T-helper 2 cell treated with Interferon-gamma antibody and Interleukin-4, amounts not matched to agents 100 ng/mL and 5 ng/mL, for 36 hours (primary cell): ENCODE results near the gene PHF5A. TPM values are rescaled to one million over a fixed set of nuclear protein-coding genes. Genes with fewer than 3 reads are reported as not detected.

Experiments used
- intact Hi-C: fragments of 100-400 bp; cut with micrococcal nuclease; formaldehyde crosslinking; loops from one replicate; pipeline ENCODE4 v1.15.1; 2023
- total RNA-seq: library from RNA; stranded (reverse); gene quantifications from 2 replicates; pipeline ENCODE4 v1.2.3, GENCODE V29; 2022

PHF5A gene
- total RNA-seq, 1 donor from 2014 or later = 72.6 TPM

DNA sequence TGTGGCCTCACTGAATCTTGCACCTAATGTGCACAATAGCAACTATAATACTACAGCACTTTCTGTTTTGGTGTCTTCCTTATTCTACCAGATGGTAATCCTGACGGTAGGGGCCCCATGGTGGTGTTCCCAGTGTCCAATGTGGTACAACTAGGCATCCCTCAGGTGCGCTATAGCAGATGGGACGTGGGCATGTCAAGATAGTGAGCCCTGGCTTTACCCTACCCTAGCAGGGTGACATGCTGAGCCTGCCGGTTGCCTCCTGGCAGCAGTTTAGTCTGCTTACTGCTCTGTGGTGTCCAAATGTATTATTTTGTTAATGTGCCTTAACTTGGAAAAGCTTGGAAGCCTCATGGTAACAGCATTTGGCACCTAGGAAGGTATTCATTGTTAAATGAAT lies 19.6 kb upstream of the PHF5A start:
- intact Hi-C loops = no loop called here

DNA sequence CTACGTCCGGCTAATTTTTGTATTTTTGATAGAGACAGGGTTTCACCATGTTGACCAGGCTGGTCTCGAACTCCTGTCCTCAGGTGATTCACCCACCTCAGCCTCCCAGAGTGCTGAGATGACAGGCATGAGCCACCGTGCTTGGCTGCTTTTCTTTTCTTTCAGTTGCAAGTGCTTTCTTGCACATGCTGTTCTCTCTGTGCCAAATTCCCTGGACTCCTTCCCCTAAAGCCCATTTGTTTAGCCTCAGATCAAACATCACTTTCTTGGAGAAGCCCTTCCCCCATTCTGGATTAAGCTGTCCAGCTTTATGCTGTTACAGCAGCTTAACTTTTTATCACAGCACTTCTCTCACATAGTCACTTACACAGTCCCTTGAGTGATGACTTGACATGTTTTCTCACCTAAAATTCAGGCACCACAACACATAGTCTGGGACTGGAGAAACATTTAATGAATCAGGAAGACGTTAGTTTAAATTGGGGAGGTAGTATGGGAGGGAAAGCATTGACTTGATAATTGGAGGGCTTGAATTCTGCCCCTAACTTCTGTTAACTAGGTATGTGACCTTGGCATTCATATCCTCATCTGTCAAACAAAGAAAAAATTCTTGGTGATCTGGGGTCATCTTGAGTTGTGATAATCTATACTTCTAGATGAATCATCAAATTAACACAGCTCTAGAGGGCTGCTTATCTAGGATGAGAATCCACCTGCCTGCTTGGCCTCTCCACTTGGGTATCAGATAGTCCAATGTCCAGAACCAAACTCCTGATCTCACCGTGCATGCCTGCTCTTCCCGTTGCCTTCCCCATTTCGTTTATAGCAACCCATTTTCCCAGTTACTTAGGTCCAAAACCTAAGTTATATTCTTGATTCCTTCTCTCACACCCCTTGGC lies 18.8 kb upstream of the PHF5A start:
- intact Hi-C loops = no loop called here

DNA sequence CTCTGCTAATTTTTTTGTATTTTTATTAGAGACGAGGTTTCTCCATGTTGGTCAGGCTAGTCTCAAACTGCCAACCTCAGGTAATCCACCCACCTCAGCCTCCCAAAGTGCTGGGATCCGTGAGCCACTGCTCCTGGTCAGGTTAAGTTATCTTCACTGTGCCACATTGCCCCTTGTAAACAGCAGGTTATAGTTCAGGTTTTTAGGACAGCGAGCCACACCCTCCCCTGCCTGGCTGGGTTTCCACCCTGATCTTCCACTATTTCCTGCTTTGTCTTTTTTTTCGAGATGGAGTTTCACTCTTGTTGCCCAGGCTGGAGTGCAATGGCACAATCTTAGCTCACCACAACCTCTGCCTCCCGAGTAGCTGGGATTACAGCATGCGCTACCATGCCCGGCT lies 16.5 kb upstream of the PHF5A start:
- intact Hi-C loops = no loop called here

DNA sequence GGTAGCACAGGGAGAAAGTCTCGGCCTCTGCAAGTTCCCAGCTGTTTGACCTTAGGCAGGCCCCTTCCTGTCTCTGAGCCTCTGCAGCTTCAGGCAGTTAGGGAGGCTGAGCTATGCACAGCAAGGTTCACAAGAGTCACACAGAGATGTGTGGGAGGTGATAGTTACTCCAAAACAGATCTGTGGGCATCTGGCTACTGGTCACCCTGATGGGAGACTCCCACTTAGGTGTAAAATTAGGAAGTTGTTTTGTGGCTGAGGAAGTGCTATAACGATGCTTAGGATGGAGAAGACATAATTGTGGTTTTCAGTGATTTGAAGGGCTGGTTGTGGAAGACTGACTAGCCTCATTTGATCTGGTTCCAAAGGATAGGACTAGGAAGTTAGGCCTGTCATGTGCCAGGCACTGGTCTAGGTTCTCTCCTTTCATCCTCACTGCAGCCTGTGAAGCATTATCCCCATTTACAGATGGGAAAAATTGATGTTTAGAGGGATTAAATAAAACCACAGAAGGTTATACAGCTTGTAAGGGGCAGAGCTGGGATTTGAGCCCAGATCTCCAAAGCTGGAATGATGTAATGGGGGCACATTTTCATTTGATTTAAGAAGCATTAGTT lies 13.9 kb upstream of the PHF5A start:
- intact Hi-C loops = no loop called here

DNA sequence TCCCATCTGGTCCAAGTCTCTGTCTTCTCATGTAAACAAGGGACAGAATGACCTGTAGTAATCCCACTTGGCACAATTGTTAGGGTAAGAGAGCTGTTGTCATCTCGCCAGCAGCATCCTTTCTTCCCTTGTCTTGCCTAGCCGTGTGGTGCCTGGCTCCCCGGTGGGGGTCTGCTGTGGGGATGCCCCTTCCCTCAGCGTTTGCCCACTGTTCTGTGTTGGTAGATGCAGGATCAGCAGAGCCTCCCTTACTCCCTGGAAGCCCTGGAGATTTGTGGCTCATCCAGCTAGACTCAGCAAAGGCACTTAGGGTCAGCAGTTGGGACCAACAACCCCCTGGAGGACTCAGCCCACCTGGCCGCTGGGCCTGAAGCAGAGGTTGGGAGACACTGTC lies 13.4 kb upstream of the PHF5A start:
- intact Hi-C loops = no loop called here

DNA sequence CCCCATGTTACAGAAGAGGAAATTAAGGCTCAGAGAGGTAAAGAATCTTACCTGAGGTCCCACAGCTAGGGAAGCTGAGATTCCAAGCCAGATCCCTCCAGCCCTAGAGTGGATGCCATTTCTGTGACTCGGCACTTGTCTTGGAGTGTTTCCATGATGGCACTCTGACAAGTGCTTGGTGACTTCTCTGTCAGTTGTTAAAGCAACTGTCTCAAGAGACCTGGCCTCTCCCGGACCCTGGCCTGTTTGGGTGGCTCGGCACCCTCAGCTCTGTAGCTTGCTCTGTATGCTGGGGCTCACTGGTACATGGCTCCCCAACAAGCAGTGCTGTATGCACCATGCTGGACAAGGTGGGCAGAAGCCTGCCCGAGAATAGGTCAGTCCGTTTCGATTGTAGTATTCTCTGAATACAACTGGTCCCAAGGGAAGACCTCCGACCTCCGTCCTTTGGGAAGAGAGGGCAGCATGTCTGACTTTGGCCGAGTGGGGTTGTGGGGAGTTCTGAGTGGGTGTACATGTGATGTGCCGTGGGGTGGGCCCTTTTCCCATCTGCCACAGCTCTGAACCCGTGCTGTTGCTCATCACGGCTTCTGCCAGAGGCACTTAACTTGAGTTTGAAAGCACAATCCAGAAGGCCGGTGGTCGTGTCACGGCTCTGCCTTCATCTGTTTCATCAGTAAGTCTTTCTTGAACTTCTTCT lies 12.8 kb upstream of the PHF5A start:
- intact Hi-C loops = no loop called here

DNA sequence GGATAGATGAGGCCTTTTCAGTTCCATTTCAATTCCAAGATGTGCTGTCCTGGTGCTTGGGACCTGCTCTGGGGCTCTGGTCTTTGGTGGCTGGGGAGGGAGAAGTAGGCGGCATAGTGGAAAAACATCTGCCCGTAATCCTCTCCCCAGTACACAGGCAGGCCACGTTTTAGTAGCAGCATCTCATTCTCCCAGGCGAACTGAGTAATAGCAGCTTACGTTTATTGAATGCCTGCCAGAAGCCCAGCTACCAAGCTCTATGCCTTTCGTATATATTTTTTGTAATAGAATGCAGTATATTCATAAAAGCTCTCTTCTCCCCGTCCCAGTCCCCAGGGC lies 11.9 kb upstream of the PHF5A start:
- intact Hi-C loops = no loop called here

DNA sequence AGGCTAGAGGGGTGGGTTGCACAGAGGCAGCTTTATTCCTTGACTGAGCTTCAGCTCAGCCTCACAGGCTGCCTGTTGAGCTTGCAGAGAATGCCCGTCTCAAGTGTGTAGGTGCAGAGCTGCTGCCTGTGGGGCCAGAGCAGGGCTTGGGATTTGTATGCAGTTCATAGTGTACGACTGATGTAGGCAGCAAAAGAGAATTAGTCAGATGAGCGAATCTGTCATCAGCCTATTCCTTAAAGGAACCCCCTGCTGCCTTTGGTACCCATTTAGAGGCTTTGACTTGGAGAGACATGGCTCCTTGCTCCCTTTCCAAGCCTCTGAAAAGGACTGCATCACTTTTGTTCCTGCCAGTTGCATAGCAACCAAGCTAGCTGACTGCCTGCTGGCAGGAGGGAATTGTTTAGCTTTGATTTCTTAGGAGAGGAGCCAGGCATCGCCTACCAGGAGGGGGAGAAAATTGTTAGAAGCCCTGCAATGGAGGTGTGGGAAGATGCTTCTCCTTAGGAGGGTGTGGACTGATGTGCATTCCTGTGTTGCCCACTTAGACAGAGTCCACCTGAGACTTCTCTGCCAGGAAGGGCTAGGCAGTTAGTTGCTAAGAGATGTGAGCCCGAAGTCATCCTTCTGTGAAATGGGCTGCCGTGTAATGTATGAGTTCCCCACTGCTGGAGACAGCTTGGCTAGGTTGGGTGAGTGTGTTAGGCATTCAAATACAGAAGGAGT lies 11.3 kb upstream of the PHF5A start:
- intact Hi-C loops = no loop called here

DNA sequence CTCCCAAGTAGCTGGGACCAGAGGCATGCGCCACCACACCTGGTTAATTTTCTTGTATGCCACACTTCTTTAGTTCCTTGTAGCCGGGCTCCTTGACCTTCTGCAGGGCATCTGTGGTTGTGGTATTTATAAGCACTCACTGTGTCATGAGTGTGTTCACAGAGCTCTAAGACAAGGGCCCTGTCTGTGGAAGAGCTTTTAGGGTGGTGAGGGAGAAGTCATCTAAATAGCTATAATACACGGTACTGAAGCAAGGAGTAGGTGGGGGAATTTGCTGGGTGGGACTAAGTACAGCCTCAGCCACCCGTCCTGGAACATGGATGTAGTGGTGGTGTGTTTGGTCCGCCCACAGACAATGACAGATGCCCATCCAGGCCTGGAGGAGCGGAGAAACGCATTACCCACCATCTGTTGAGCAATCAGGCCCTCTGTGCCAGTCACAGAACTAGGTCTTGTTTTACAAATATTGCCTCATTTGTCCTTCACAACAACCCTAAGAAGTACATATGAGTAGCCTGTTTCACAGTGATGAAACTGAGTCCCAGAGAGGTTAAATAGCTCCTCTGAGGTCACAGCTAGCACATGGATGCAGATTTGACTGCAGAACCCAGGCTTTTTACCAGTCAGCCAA lies 10.5 kb upstream of the PHF5A start:
- intact Hi-C loops = no loop called here

DNA sequence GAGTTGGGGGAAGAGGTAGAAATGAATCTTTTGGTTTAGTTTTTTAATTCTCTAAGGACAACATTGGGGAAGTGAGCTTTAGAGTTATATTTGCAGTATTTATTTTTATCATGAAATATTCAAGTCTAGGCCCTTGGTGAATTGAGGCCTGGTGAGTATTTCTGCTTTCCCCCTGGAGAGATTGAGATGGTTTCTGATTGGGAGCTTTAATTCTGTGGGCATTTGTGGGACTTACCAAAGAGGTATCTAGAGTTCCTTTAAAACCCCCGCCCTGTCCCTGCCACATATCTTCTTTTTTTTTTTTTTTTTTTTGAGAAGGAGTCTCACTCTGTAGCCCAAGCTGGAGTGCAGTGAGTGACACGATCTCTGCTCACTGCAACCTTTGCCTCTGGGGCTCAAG lies 10.0 kb upstream of the PHF5A start:
- intact Hi-C loops = no loop called here

DNA sequence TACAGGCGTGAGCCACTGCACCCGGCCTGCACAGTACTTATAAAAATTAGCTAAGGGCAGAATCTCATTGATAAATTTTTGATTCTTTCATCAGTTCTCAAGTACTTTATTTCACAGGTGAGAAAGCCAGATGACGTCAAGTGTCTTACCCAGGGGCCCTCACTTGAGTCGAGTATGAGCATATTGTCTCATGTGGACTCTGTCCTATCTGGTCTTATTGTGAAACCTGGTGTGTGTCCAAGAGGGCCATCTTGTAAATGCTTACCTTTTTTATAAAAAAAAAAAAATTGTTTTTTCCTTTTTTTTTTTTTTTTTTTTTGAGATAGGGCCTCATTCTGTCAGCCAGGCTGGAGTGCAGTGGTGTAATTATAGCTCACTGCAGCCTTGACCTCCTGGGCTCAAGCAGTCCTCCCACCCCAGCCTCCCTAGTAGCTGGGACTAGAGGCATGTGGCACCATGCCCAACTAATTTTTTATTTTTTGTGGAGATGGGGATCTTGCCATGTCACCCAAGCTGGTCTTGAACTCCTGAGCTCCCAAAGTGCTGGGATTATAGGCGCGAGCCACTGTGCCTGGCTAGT lies 6.5 kb upstream of the PHF5A start:
- intact Hi-C loops = no loop called here

DNA sequence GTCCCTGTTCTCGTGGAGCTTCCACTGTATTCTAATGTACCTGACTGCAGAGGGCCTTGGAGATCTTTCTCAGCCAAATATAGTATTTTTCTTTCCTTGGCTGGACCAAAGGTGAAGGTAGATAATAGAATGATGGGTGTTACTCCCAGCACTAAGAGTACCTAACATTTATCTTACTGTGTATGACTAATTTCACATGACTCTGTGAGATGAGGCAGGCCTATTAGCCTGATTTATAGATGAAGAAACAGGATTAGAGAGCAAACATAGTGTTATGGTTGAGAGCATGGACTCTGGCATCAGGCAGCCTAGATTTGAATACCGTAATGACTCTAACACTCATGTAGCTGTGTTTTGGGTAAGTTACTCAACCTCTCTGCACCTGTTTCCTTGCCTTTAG lies 3.1 kb upstream of the PHF5A start:
- intact Hi-C loops = no loop called here

DNA sequence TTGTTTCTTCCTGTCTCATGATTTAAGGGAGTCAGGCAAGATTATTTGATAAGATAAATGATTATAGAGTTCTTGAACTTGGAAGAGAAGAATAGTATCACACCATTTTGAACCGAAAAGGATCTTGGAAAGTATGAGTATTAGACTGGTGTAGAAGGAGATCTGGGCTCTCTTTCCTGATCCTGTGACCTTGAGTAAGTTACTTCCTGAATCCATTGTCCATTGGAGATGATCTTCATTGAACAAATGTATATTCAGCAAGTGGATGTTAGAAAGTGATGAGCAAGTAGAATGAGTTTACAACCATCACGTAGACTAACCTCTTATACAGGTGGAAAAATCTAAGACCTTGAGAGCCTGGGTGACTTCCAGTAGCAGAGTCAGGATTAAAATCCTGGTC lies 2.4 kb upstream of the PHF5A start:
- intact Hi-C loops = no loop called here

DNA sequence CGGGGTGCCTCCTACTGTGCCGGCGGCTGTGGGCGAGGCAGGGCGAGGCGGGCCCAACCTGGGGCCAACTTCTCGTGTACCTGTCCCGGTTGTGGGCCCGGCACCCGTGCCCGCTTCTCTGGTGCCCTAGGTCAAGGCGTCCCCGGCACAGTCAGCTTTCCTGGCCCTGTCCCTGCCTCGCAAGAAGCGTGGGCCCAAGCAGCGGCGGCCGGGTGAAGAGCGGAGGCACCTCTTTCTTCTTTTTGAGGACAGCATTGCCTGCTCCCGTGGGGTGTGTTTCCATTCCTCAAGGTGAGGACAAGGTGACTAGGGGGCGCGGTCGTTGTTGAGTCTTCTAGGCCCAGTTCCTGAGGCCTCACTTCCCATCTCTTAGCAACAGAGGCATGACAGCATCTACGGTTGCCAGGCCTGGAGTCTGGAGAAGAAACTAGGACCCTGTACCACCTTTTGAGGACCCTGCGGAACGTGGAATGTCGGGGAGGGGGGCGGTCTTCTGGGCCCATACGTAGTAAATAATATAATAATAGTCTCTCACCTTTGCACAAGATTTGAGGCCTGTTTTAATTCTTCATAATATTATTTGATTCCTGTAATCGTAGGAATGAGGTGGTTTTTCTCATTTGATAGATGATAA lies 843 bp upstream of the PHF5A start:
- intact Hi-C loops = loop anchor here (1.0 to 10.0 kb wide), 7 partner anchors 21 to 475 kb away; partner anchors contain the start of genes CENPM, DESI1, RANGAP1 and TEF

DNA sequence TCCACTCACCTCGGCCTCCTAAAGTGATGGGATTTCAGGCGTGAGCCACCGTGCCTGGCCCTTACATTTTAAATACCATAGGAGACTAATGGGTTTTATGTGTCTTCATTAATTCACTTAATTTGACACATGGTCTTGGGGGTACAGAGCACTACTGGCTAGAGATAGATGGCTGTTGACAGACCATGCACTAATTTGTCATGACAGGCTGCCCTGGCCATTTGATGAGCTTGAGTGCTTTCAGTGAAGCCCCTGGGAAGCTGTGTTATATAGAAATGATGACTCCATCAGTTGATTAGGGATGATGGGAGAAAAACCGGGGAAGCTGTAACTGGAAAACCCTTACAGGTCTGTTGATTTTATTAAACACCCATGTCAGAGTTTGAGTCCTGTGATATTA lies 6.6 kb downstream of the PHF5A start:
- intact Hi-C loops = loop anchor here (10.0 kb wide), 1 partner anchor 483 kb away; the partner anchor contains the start of gene CENPM

DNA sequence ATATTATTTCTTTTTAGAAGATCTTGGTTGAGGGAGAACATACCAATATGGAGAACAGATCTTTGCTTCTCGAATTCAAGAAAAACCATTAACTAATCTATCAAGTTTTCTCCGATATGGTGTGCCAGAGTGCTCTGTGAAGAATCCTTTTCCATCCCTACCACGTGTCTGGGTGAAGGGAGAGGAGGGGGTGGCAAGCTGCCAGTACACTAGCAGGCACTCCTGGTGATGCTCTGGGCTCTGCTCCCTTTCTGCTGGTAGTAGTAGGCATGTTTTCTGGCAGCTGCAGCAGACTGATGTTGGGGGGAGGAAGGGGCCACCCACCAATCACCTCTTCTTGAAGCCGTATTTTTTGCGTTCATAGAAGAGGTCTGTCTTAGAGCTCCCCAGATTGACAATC lies 8.4 kb downstream of the PHF5A start:
- intact Hi-C loops = loop anchor here (10.0 kb wide), 1 partner anchor 485 kb away; the partner anchor contains the start of gene CENPM

DNA sequence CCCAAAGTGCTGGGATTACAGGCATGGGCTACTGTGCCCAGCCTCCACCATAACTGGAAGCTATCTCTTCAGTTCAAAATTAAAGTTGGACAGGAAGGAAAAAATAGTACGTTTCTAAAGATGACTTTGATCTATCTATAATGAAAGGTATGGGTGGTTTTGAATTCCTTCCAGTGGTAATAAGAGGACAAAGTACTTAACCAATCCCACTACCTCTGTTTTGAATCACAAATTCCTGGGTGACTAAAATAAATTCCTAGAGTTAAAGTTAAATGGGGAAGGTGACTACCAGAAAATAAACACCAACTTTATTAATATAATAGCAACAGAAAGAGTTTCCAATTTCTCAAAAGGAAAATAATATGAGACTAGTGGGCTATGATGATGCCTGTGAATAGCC lies 9.1 kb downstream of the PHF5A start:
- intact Hi-C loops = no loop called here

DNA sequence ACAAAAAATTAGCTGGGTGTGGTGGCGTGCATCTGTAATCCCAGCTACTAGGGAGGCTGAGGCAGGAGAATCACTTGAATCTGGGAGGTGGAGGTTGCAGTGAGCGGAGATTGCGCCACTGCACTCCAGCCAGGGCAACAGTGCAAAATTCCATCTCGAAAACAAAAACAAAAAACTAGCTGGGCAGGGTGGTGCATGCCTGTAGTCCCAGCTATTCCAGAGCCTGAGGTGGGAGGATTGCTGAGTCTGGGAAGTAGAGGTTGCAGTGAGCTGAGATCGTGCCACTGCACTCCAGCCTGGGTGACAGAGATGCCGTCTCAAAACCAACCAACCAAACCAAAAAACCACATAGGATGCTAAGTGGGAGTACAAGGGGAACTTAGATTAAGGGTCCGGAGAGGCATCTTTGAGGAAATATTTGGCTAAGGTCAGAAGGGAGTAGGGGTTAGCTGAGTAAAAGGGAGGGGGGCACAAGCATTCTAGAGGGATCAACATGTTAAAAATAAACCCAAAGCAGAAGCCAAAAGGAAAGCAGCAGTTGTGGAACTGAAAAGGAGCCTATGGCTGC lies 10.2 kb downstream of the PHF5A start:
- intact Hi-C loops = no loop called here

DNA sequence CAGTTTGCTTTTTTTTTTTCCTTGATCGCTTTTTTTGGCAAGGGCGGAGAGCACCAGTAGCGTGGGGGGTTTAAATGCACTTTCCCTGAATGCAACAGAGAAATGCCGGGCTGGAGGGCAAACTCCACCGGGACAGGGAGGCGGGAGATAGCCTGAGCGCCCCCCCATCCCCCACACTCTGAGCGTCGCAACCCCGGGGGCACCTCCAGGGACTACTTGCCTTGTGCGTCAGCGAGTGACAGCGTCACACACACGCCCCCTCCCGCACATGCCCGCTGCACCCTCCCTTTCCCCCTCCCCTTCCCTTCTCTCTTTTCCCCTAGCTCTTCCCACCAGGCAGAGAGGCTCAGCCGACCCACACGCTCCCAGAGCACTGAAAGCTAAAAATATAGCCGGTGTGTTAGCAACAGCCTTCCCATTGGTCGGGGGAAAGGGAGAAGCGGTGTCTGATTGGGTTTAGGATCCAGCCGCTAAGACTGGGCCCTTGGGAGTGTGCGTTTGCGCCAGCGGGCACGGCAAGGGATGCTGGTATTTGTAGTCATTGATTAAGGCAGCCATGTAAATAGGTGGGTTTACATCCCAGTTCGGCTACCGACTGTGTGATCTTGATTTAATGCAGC lies 20.2 kb downstream of the PHF5A start:
- intact Hi-C loops = loop anchor here (1.0 to 10.0 kb wide), 4 partner anchors 21 to 813 kb away; partner anchors contain the start of genes ACO2, MRTFA, RANGAP1 and ST13
